ENCODE results near the gene NELFE. TPM values are rescaled to one million over a fixed set of nuclear protein-coding genes. Genes with fewer than 3 reads are reported as not detected.

NELFE gene
- total RNA-seq, 4 donors from 2014 or later, result 53.2 to 88.2 (median 83.4) TPM

- no peak for DNase-seq (ENCODE audit: low spot score in 2 of 2)
- no peak for TF ChIP-seq CTCF (IDR thresholded peaks at IDR 0.05)
- TF ChIP-seq POLR2A (IDR thresholded peaks at IDR 0.05), result no peak
- intact Hi-C loops (cut with DNase I; ENCODE audit: low total_unique reads), result no loop called here
- WGBS, 2 donors, result 87 to 92% methylated on average over 13 of the region's 13 CpGs
- no peak overlapping the region for H3K4me3 ChIP-seq (ENCODE audit: low read depth, poor library complexity, severe bottlenecking)
These were observed 6.9 kb upstream of the NELFE start for GRCh38 chr6:31965700-31966099.

DNA sequence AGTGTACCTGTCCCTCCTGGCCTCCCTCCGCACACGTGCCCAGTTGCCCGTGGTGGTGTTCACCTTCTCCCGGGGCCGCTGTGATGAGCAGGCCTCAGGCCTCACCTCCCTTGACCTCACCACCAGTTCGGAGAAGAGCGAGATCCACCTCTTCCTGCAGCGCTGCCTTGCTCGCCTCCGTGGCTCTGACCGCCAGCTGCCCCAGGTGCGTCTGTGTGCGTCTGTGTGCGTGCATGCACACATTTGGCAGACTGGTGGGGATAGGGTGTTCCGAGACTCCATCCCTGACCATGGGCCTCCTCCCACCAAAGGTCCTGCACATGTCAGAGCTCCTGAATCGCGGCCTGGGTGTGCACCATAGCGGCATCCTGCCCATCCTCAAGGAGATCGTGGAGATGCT is 5.2 kb upstream of the NELFE start:
- 91 to 96% methylated on average over 19 of the region's 19 CpGs for WGBS, 2 donors
- H3K4me3 ChIP-seq (ENCODE audit: low read depth, poor library complexity, severe bottlenecking), result no peak overlapping the region
- intact Hi-C loops (cut with DNase I; ENCODE audit: low total_unique reads), result no loop called here
- no peak for DNase-seq (ENCODE audit: low spot score in 2 of 2)
- no peak for TF ChIP-seq POLR2A (IDR thresholded peaks at IDR 0.05)
- TF ChIP-seq CTCF (IDR thresholded peaks at IDR 0.05), result no peak

- intact Hi-C loops (cut with DNase I; ENCODE audit: low total_unique reads), result no loop called here
- WGBS, 2 donors, result 93 to 95% methylated on average over 12 of the region's 12 CpGs
- no peak for TF ChIP-seq CTCF (IDR thresholded peaks at IDR 0.05)
- no peak for TF ChIP-seq POLR2A (IDR thresholded peaks at IDR 0.05)
- no peak overlapping the region for H3K4me3 ChIP-seq (ENCODE audit: low read depth, poor library complexity, severe bottlenecking)
- DNase-seq (ENCODE audit: low spot score in 2 of 2), result no peak
These were observed 2.8 kb upstream of the NELFE start for GRCh38 chr6:31961616-31962015.

DNA sequence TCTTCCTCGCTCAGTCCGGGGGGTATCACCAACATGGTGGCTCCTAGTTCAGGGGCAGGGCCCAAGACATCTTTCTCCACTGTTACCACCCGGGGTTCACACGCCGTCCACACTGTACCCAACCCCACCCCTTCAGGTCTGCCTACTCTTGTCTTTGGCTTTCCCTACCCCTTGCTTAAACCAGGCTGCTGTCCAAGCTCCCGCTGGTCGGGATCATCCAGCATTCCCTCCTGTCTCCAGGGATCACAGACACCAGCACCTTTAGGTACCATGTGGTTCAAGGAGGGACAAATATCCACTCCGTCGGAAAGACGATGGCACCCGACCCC is 395 bp downstream of the NELFE start:
- WGBS, 2 donors, result 10 to 11% methylated on average over 11 of the region's 11 CpGs
- intact Hi-C loops (cut with DNase I; ENCODE audit: low total_unique reads), result no loop called here
- DNase-seq (ENCODE audit: low spot score in 2 of 2), result peak in 1 of 2 donors; percentile 88
- H3K4me3 ChIP-seq (ENCODE audit: low read depth, poor library complexity, severe bottlenecking), result peak overlapping the region; percentile 69
- TF ChIP-seq CTCF (IDR thresholded peaks at IDR 0.05) (no peak), POLR2A (IDR thresholded peaks at IDR 0.05) (no peak)

DNA sequence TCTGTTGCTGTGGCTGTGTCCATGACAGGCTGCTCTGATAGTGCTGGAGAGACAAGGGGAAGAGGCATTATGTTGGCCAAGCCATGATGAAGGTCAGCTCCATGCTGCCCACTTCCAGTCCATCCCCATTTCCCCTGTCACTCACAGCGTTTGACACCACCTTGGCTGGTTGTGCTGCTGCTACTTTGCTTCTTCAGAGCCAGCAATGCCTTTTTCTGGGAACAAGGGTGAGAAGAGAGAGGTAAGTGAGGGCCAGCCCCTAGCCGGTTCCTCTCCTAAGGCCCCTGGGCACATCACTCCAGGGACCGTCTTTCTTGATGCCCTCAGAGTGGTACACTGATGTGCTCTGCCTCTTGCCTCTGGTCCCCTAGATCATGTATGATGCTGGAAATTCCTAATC is 2.0 kb downstream of the NELFE start:
- DNase-seq (ENCODE audit: low spot score in 2 of 2), result no peak
- WGBS, 2 donors, result 94 to 98% methylated on average over 3 of the region's 3 CpGs
- TF ChIP-seq POLR2A (IDR thresholded peaks at IDR 0.05) (no peak), CTCF (IDR thresholded peaks at IDR 0.05) (no peak)
- intact Hi-C loops (cut with DNase I; ENCODE audit: low total_unique reads), result no loop called here
- no peak overlapping the region for H3K4me3 ChIP-seq (ENCODE audit: low read depth, poor library complexity, severe bottlenecking)

- 96% methylated on average over 28 of the region's 28 CpGs for WGBS, 2 donors
- TF ChIP-seq POLR2A (IDR thresholded peaks at IDR 0.05) (no peak), CTCF (IDR thresholded peaks at IDR 0.05) (no peak)
- no peak overlapping the region for H3K4me3 ChIP-seq (ENCODE audit: low read depth, poor library complexity, severe bottlenecking)
- intact Hi-C loops (cut with DNase I; ENCODE audit: low total_unique reads), result no loop called here
- DNase-seq (ENCODE audit: low spot score in 2 of 2), result no peak
These were observed 4.3 kb downstream of the NELFE start for GRCh38 chr6:31954511-31954910.

Data from lower leg skin (tissue), 4 donors.